GM18520 (cell line): ENCODE data around the gene ZCCHC14.
"Not testable (repeated sequence)": the region's sequence is repeated elsewhere in the genome, so short reads cannot be mapped to it uniquely, and the experiment has no call there.

Experiments used
- ATAC-seq: cut with Tn5 transposase; IDR thresholded peaks from one replicate; pipeline ENCODE4 v1.9.1; 2021; ENCODE audit not compliant: unreplicated experiment

ZCCHC14 gene

DNA sequence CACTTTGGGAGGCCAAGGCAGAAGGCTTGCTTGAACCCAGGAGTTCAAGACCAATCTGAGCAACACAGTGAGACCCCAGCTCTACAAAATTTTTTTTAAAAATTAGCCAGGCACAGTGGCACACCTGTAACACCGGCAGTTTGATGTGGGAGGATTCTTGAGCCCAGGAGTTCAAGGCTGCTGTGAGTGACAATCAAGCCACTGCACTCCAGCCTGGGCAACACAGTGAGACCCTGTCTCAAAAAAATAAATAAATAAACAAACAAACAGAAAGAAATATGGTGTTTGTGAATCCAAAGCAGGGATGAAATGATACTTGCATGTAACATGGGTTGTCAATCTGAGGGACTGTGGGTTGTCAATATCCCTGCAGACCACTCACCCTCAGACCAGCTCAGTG lies 125.9 kb downstream of the ZCCHC14 start:
- no peak for ATAC-seq

DNA sequence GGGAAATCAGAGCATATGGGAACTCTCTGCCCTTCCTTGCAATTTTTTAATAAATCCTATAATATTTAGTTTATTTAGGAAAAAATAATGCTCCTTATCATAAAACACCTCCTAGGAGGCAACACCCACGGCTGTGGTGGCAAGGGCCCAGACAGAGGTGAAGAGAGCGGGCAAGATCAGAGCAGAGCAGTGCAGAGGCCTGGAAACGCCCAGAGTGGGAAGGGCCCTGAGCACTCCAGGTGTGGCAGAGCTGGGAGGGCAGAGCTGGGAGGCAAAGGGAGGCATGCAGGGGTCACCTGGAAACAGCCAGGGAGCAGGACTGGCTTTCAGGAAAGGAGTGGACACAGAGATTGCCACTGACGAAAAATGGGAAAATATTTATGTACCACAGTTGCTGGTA lies 126.5 kb downstream of the ZCCHC14 start:
- ATAC-seq = no peak

DNA sequence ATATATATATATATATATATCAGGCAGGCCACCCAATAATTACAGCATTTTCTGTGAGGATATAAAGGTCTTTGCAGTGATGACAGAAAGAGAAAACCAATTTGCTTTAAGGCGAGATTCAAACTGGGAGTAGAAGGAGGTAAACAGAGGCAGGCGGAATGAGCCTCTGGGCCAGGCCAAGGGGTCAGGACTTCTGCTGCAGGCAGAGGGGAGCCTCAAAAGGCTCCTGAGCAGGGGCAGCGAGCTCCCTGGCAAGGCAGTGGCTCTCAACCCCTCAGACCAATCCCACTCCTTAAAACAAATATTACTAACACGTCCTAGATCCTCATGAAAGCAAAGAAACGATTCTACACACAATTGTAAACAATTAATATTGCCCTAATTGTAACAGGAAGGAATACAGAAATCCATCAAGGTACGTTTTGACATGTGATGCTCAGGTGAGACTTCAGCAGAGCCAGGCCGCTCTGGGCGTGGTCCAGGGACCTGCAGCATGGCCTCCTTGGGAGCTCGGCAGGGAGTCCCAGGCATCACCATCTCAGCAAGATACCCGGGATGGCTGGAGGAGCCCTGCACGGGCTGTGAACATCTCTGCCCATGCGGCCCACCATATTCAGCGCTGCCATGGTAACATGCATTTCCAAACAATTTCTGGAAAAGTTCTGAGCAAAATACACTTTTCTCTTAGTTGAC lies 127.7 kb downstream of the ZCCHC14 start:
- no peak for ATAC-seq

- no peak for ATAC-seq
Measured at GRCh38 chr16:87363771-87364455, 128.9 kb downstream of the ZCCHC14 start.

DNA sequence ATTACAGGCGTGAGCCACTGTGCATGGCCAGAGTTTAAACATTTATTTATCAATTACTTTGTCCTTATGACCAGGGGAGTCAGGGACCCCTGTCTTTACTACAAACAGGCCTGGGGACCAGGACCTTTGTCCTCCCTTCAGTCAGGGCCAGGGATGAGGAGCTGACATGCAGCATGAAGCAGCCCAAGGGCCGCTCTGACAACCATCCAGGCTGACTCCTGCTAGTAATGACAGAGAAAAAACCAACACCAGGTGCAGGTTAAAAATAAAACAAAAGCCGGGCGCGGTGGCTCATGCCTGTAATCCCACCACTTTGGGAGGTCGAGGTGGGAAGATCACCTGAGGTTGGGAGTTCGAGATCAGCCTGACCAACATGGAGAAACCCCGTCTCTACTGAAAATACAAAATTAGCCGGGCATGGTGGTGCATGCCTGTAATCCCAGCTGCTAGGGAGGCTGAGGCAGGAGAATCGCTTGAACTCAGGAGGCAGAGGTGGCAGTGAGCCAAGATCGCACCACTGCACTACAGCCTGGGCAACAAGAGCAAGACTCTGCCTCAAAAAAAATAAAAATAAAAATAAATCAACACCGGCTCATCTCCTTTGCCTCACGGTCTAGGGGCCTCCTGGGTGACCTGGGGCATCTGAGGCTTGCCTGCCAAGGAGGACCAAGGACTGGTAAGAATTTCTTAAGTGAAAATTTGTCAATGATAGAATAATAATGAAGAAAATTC lies 129.8 kb downstream of the ZCCHC14 start:
- ATAC-seq = not testable (repeated sequence)

GRCh38 chr16:87361916-87362619 lies 130.8 kb downstream of the ZCCHC14 start:
- ATAC-seq = no peak

- ATAC-seq = no peak
Measured at GRCh38 chr16:87360862-87361610, 131.8 kb downstream of the ZCCHC14 start.

DNA sequence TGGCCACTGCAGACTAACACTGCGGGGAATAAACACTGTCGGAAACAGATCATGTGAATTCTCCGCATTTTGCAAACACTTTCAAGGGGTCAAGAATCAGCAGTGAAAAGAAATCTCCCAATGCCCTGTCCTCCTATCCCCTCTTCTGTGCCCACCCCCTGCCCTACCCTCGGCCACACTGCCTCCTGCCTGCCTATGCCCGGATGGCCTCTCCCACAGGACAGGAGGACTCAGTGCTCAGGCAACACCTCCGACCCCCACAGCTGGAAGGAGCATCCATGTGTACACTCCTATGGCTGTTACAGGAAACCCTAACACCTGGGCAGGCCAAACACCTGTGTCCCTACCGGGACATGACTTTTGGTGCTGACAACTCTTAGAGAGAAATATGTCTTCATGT lies 133.7 kb downstream of the ZCCHC14 start:
- no peak for ATAC-seq

GRCh38 chr16:87358696-87359095 lies 134.1 kb downstream of the ZCCHC14 start:
- ATAC-seq = no peak

GRCh38 chr16:87358250-87358649 lies 134.6 kb downstream of the ZCCHC14 start:
- ATAC-seq = no peak

- no peak for ATAC-seq
Measured at GRCh38 chr16:87356491-87356853, 136.4 kb downstream of the ZCCHC14 start.
